Ishikawa (cell line): ENCODE measurements around the gene ACSL5.

Source experiments
- CEBPB ChIP-seq: IDR thresholded peaks from 2 replicates; pipeline ENCODE4 v1.6.1; 2012
- CREB1 ChIP-seq: IDR thresholded peaks from 2 replicates; pipeline ENCODE4 v1.6.1; 2012; ENCODE audit warnings: low read depth
- EGR1 ChIP-seq: IDR thresholded peaks from 2 replicates; pipeline ENCODE4 v1.6.1; 2012
- EP300 ChIP-seq: IDR thresholded peaks from 2 replicates; pipeline ENCODE4 v1.6.1; 2012; ENCODE audit warnings: borderline replicate concordance
- FOXM1 ChIP-seq: IDR thresholded peaks from 2 replicates; pipeline ENCODE4 v1.6.1; 2012; ENCODE audit warnings: low read depth, borderline replicate concordance
- NFIC ChIP-seq: IDR thresholded peaks from 2 replicates; pipeline ENCODE4 v1.6.1; 2012
- RAD21 ChIP-seq: IDR thresholded peaks from 2 replicates; pipeline ENCODE4 v1.6.1; 2012; ENCODE audit warnings: low read depth
- TAF1 ChIP-seq: IDR thresholded peaks from 2 replicates; pipeline ENCODE4 v1.6.1; 2012; ENCODE audit warnings: low read depth, mild to moderate bottlenecking
- TCF12 ChIP-seq: IDR thresholded peaks from 2 replicates; pipeline ENCODE4 v1.6.1; 2012; ENCODE audit warnings: low read depth
- TEAD4 ChIP-seq: IDR thresholded peaks from 2 replicates; pipeline ENCODE4 v1.6.1; 2012
- YY1 ChIP-seq: IDR thresholded peaks from 2 replicates; pipeline ENCODE4 v1.6.1; 2012; ENCODE audit warnings: low read depth
- ZBTB7A ChIP-seq: IDR thresholded peaks from 2 replicates; pipeline ENCODE4 v1.6.1; 2012; ENCODE audit warnings: low read depth
- TF ChIP-seq, protein P1 (sequence below): IDR thresholded peaks from 2 replicates; pipeline ENCODE4 v1.6.1; 2012
- TF ChIP-seq, protein P2 (sequence below): IDR thresholded peaks from 2 replicates; pipeline ENCODE4 v1.6.1; 2012
- TF ChIP-seq, protein P3 (sequence below): IDR thresholded peaks from 2 replicates; pipeline ENCODE4 v1.6.1; 2012; ENCODE audit warnings: low read depth, mild to moderate bottlenecking

Gene ACSL5

GRCh38 chr10:112446855-112447619 lies 73.1 kb downstream of the ACSL5 start, which contains the start of the genes VTI1A and ZDHHC6:
VTI1A (plus strand) TSS chr10:112447215; CDS start chr10:112447374, 159 bp downstream.
ZDHHC6 (minus strand) TSS chr10:112446914; CDS start chr10:112445436, 1,478 bp downstream.
- TF ChIP-seq, protein P1, sequence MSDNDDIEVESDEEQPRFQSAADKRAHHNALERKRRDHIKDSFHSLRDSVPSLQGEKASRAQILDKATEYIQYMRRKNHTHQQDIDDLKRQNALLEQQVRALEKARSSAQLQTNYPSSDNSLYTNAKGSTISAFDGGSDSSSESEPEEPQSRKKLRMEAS, result peak; percentile 79
- TF ChIP-seq ZBTB7A (no peak), EGR1 (no peak), FOXM1 (peak; percentile 51; the same call in 1 of the 2 replicates), CEBPB (no peak), YY1 (peak; percentile 71), TEAD4 (no peak), RAD21 (no peak), TAF1 (peak; percentile 85), TCF12 (peak; percentile 55), EP300 (peak; percentile 42; the same call in 1 of the 2 replicates), NFIC (peak; percentile 51), CREB1 (peak; percentile 73; the same call in 1 of the 2 replicates)
- TF ChIP-seq, protein P2, sequence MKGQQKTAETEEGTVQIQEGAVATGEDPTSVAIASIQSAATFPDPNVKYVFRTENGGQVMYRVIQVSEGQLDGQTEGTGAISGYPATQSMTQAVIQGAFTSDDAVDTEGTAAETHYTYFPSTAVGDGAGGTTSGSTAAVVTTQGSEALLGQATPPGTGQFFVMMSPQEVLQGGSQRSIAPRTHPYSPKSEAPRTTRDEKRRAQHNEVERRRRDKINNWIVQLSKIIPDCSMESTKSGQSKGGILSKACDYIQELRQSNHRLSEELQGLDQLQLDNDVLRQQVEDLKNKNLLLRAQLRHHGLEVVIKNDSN, result 0 out of 2 replicates have a peak, but pooled peaks have one; percentile 3
- TF ChIP-seq, protein P3, sequence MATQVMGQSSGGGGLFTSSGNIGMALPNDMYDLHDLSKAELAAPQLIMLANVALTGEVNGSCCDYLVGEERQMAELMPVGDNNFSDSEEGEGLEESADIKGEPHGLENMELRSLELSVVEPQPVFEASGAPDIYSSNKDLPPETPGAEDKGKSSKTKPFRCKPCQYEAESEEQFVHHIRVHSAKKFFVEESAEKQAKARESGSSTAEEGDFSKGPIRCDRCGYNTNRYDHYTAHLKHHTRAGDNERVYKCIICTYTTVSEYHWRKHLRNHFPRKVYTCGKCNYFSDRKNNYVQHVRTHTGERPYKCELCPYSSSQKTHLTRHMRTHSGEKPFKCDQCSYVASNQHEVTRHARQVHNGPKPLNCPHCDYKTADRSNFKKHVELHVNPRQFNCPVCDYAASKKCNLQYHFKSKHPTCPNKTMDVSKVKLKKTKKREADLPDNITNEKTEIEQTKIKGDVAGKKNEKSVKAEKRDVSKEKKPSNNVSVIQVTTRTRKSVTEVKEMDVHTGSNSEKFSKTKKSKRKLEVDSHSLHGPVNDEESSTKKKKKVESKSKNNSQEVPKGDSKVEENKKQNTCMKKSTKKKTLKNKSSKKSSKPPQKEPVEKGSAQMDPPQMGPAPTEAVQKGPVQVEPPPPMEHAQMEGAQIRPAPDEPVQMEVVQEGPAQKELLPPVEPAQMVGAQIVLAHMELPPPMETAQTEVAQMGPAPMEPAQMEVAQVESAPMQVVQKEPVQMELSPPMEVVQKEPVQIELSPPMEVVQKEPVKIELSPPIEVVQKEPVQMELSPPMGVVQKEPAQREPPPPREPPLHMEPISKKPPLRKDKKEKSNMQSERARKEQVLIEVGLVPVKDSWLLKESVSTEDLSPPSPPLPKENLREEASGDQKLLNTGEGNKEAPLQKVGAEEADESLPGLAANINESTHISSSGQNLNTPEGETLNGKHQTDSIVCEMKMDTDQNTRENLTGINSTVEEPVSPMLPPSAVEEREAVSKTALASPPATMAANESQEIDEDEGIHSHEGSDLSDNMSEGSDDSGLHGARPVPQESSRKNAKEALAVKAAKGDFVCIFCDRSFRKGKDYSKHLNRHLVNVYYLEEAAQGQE, result peak; percentile 52

DNA sequence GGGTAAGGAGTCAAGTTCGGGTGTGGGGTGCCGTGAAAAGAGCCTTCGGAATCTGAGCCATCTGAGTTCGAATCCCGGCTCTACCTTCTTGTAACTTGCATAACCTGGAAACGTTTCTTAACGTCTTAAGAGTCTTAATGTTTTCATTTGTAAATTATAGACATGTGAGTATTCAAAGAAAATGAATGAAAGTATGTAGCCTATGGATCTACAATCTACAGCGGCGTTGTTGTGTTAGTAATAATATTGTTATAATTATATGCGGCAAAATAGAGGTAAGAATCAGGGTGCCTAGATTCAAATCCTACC lies 73.7 kb downstream of the ACSL5 start:
- TF ChIP-seq TEAD4 (no peak), CEBPB (no peak), TAF1 (no peak), CREB1 (no peak), YY1 (no peak), RAD21 (no peak), EGR1 (no peak), FOXM1 (no peak), EP300 (no peak), TCF12 (no peak), NFIC (no peak)
- TF ChIP-seq, protein P3, result no peak
- TF ChIP-seq, protein P1, result no peak
- TF ChIP-seq, protein P2, result no peak

DNA sequence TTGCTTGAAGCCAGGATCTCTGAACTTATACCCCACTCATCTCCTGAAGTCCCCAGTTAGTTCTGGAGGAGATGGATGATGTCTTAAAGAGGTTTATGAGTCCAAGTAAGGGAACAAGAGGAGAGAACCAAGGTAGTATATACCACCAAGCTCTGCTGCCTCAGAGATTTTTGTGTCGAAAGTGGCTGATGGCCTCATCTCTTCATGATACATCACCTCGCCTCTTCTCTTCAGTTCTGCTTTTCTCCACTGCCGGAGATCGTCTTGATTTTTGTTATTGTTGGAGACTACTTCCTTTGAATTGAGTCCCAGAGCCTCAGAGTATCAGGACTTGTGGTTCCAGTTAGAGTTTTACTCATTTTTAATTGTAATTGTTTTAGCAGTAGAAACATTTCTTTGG lies 75.0 kb downstream of the ACSL5 start:
- TF ChIP-seq, protein P2, result no peak
- TF ChIP-seq CREB1, result no peak
- TF ChIP-seq, protein P1, result no peak
- TF ChIP-seq TEAD4, result no peak
- TF ChIP-seq NFIC, result no peak
- TF ChIP-seq YY1, result no peak
- TF ChIP-seq, protein P3, result no peak
- no peak for TF ChIP-seq EP300
- TF ChIP-seq CEBPB, result no peak
- no peak for TF ChIP-seq FOXM1
- no peak for TF ChIP-seq EGR1
- no peak for TF ChIP-seq RAD21
- no peak for TF ChIP-seq ZBTB7A
- no peak for TF ChIP-seq TAF1
- TF ChIP-seq TCF12, result no peak
